ENCODE results near the gene KDM1A.

The KDM1A gene

DNA sequence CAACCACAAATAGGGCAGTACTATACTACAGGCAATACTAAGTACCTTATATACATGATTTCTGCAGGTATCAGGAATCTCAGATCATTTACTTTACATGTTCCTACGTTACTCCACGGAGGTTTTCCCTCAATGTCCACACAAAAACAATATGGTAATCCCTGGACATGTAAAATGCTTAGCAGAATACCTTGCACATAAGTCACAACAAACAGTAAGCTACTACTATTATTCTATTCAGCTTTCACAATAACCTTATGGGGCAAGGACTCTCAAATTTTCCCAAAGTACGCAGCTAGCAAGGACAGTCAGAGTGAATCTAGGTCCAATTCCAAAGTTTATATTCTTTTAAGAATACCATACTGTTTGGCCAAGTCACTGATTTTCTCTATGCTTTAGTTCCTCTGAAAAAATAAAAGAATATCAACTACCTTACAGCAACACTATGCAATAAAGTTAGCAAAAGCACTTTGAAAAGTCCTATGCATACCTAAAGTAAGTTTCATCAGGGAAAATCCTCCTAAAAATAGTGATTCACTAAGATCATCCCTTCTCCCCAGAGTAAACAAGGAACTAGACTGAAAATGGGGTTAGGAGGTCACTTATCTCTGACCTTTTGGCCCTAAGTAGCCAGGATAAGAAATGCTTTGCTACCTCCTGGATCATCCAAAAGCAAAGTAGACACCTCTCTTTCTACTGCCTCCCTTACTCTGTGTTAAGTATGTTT, 82.0 kb downstream of the KDM1A start:
- peak overlapping the region in 8 of 21 experiments; percentile 2 to 78 (median 48) for H3K27ac ChIP-seq
- no peak overlapping the region for H3K4me3 ChIP-seq

- H3K27ac ChIP-seq, result peak overlapping the region in 9 of 21 experiments; percentile 2 to 78 (median 22)
- H3K4me3 ChIP-seq, result no peak overlapping the region
Measured at GRCh38 chr1:23101887-23102286, 82.6 kb downstream of the KDM1A start.

- no peak overlapping the region for H3K4me3 ChIP-seq
- peak overlapping the region in 12 of 21 experiments; percentile 2 to 78 (median 41) for H3K27ac ChIP-seq
Measured at GRCh38 chr1:23102289-23102688, 83.0 kb downstream of the KDM1A start.

GRCh38 chr1:23103001-23103889, 84.0 kb downstream of the KDM1A start:
- Histone ChIP-seq H3K27ac (peak overlapping the region in 13 of 21 experiments; percentile 4 to 78 (median 45)), H3K4me3 (no peak overlapping the region)

DNA sequence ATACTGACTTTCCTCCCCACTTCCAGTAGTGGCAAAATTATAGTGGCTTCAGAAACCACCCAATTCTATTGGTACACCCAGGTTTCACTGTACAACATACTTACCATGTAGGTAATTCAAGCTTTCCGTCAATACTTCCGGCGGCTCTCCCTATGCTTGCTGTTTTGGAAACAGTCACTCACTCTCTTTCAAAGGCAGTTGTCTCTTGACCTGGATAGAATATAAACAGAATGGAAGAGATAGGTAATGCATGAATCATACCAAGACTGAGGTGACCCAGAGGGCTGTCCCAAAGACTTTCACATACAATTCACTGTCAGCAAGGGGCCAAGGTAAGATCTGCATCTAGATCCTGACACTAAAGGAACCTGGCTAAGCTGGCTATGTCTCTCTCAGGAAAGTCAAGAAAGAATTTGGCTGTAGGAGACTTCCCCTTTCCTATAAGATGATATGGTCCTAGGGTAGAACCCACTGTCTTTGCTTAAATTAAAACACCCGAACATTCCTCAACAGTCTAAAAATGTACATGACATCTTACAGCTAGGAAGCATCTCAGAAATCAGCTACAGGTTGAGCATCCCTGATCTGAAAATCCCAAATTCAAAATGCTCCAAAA, 89.8 kb downstream of the KDM1A start:
- Histone ChIP-seq H3K4me3 (no peak overlapping the region), H3K27ac (no peak overlapping the region)

DNA sequence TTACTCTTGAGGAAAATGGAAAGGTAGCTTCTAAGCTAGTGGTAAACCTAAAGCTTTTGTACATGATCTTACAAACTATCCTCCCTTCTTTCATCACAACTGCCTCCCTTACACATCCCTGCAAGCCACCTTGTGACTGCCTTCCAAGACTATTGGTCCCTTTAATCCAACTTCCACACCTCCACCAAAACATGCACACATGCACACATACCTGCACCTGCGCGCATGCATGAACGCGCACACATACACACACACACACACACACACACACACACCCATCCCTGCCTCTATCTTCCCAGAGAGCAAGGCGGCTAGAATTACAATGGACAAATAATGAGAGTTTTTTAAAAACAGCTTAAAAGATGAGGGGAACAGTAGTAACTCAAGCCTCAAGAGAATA, 91.1 kb downstream of the KDM1A start:
- no peak overlapping the region for H3K27ac ChIP-seq
- H3K4me3 ChIP-seq, result no peak overlapping the region

DNA sequence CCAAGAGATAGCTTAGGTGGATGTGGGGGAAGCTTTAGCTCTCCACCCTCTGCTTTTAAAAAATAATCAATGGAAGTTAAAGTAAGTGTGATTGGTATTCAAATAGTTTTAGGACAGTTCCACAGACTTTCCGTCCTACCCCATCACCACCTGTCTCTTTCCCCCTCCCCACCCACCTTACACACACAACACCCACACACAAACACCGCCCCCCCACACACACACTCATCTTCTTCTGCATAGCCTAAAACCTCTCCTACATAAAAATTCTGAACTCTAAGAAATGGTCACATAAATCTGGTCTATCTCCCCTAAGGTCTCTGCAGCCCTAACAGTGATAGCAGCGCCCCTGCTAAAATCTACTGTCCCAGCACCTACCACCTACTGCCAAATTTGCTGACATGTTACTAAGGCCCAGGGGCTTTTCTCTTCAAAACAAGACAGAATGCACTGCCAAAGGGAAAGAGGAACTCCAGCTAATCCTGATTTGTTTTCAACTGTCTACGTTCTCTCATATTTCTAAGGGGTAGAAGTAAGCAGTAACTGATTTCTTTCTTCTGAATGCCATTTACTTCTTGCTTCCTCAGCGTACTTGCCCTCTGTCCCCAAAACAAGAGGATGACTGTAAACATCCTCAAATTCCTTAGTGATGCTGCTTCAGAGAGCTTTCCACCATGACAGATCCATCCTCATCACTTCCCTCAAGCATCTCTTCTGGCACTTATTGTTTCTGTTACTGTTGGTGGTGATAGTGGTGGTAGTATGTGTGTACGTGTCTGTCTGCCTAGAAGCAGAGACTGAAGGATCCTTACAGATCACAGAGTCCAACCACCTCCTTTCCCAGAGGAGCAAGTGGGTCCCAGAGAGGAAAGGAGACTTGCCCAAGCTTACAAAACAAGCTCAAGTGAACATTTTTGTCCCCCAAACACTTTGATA, 92.6 kb downstream of the KDM1A start:
- Histone ChIP-seq H3K27ac (peak overlapping the region in 3 of 21 experiments; percentile 14 to 24 (median 14)), H3K4me3 (no peak overlapping the region)

DNA sequence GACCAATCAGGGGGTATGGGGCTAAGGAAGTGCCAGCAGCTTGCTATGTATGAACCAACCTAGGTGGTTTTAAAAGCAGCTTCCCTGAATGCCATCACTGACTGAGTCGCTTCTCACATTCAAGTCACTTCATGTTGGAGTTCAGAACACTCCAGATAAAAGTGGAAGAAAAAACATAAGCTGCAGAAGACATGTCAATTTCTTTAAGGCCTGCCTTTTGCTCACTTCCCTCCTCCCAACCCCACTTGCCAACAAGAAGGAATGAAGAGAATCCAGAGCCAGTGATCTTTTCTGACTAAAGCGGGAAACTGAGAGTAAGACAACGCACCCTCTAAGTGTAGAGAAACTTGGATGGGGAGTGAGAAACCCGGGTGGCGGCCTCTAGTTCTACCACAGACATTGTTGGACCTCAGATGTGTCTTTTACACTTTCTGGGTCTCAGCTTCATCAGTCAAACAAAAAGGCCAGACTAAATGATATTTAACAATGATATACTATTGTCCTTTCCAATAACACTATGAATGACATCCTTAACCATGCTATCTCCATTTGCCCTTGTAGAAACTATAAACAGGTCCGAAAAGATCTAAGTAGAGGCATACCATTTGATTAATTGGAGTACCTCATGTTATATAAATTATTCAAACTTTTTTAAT, 95.3 kb downstream of the KDM1A start:
- Histone ChIP-seq H3K27ac (peak overlapping the region in 17 of 21 experiments; percentile 0 to 74 (median 26)), H3K4me3 (no peak overlapping the region)

DNA sequence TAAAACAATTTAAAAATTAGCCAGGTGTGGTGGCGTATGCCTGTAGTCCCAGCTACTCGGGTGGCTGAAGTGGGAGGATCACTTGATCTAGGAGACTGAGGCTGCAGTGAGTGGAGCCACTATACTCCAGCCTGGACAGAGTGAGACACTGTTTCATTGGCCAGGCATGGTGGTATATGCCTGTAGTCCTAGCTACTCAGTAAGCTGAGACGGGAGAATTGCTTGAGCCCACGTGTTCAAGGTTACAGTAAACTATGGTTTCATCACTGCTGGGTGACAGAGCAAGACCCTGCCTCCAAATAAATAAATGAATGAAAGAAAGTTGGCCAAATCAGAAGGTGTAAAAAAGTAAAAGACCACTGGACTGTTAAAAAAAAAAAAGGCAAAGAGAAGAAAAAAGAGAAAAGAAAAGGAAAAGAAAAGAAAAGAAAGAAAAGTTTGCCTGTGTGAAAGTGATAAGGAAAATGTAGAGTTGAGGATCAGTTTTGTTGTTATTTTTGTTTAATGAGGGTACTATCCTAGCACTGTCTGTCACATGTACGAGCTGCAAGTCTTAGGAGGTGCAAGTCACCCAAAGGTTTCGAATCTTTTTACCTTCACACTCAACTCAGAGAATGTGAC, 97.1 kb downstream of the KDM1A start:
- Histone ChIP-seq H3K27ac (no peak overlapping the region), H3K4me3 (no peak overlapping the region)

- Histone ChIP-seq H3K27ac (no peak overlapping the region), H3K4me3 (no peak overlapping the region)
Measured at GRCh38 chr1:23116921-23117699, 97.8 kb downstream of the KDM1A start.

DNA sequence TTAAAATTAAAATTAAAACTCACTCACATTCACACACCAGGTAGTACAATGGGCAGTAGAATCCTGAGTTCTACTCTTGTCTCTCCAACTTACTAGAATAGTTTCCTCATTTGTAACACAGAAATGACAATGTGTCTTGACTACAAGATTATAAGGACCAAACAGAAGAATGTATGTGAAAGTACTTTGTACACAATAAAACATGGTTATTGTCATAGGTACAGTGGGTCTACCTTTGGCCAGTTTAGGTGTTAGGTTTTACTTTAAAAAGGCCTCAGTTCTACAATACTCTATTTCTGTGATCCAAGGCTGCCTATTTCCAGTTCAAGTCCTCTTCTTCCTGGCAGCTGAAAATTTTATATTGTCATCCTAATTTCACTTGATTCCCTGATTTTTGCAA, 99.1 kb downstream of the KDM1A start:
- H3K27ac ChIP-seq, result peak overlapping the region in 2 of 21 experiments; percentile 66 to 71

GRCh38 chr1:23118957-23119792, 99.9 kb downstream of the KDM1A start:
- Histone ChIP-seq H3K4me3 (no peak overlapping the region), H3K27ac (peak overlapping the region in 9 of 21 experiments; percentile 6 to 71 (median 49))

More for the DNA sequence above, 99.1 kb downstream of the KDM1A start:
- no peak overlapping the region for H3K4me3 ChIP-seq

GRCh38 chr1:23120383-23120782, 101.1 kb downstream of the KDM1A start:
- peak overlapping the region in 5 of 21 experiments; percentile 49 to 71 (median 66) for H3K27ac ChIP-seq
- H3K4me3 ChIP-seq, result no peak overlapping the region

DNA sequence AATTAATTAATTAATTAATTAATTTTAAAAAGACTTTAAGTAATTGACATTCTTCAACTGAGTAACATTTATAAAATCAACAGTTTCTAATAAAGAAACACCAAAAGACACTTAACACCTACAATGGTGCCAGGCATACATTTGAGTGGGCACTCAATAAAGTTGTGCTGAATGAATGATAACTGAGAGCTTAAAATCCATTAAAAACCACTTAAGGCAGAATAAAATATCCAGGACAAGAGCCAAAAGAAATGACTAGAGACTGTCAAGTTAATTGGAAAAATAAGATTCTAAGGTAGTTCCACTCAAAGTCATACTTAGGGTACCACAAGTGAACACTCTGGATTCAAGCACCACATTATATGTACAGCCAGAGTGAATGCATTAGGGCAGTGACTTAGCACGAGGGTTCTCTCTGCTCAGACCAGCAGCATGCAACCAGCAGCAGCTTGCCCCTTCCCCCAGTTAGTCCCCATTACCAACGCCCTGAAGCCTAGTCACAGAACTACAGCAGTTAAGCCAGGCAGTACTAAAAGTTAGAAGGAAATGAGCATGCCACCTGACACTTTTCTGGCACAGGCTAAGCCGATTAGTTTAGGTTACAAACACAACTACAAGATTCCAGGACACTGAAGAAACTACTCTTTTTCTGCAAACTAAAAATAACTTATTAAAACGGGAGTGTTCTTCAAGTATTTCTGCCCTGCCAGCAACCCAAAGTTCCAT, 102.9 kb downstream of the KDM1A start:
- Histone ChIP-seq H3K4me3 (no peak overlapping the region), H3K27ac (peak overlapping the region in 12 of 21 experiments; percentile 3 to 61 (median 26))

- H3K27ac ChIP-seq, result peak overlapping the region in 11 of 21 experiments; percentile 3 to 61 (median 26)
Measured at GRCh38 chr1:23122796-23123195, 103.5 kb downstream of the KDM1A start.

DNA sequence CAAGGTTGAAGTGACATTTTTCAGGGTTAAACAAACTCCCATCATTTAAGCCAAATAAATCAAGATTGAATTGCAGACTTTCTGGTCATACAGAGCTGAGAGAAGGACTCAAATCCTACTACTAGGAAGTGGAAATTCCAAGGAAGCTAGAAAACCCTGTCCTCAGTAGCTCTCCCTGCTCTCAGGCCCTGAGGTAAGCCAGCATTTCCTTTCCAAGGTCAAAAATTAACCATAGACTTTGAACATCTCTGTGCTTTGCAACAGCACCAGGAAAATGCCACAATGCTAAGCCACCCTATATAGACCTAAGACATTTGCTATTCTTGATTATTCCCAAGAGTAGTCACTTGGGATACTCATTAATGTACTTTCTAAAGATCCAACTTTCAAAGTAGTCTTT, 104.3 kb downstream of the KDM1A start:
- H3K4me3 ChIP-seq, result no peak overlapping the region
- peak overlapping the region in 3 of 21 experiments; percentile 25 to 55 (median 25) for H3K27ac ChIP-seq

More at GRCh38 chr1:23122796-23123195, 103.5 kb downstream of the KDM1A start:
- H3K4me3 ChIP-seq, result no peak overlapping the region

Data from skin epidermis (tissue), 12 donors.